Activated CD8-positive, alpha-beta memory T cell treated with anti-CD3 and anti-CD28 coated beads for 24 hours (primary cell): ENCODE results near the gene L1CAM.
A peak's percentile ranks its signal among the peaks of the same experiment; 100 is the strongest.
"Not testable (repeated sequence)": the region's sequence is repeated elsewhere in the genome, so short reads cannot be mapped to it uniquely, and the experiment has no call there.

Source experiments
- DNase-seq: peaks from one replicate; pipeline ENCODE4 v3.0.0-alpha.2; 2020

The L1CAM gene

GRCh38 chrX:153825042-153825441 lies 60.9 kb downstream of the L1CAM start:
- DNase-seq = no peak

GRCh38 chrX:153824348-153824747 lies 61.6 kb downstream of the L1CAM start:
- no peak for DNase-seq

GRCh38 chrX:153821066-153821465 lies 64.9 kb downstream of the L1CAM start:
- DNase-seq = no peak

- DNase-seq = no peak
These were observed 65.4 kb downstream of the L1CAM start for GRCh38 chrX:153820601-153821000.

GRCh38 chrX:153819384-153820040 lies 66.5 kb downstream of the L1CAM start:
- DNase-seq = no peak

- DNase-seq = peak; percentile 77
These were observed 67.2 kb downstream of the L1CAM start for GRCh38 chrX:153818571-153819383.

- DNase-seq = not testable (repeated sequence)
These were observed 67.9 kb downstream of the L1CAM start for GRCh38 chrX:153818064-153818463.

GRCh38 chrX:153816831-153817690 lies 68.9 kb downstream of the L1CAM start:
- DNase-seq = no peak

- DNase-seq = no peak
These were observed 71.2 kb downstream of the L1CAM start for GRCh38 chrX:153814591-153815315.

- DNase-seq = no peak
These were observed 72.8 kb downstream of the L1CAM start for GRCh38 chrX:153813161-153813560.

GRCh38 chrX:153812220-153812619 lies 73.8 kb downstream of the L1CAM start:
- DNase-seq = no peak
